ENCODE measurements around the gene GPC2.
"Not testable (repeated sequence)": the region's sequence is repeated elsewhere in the genome, so short reads cannot be mapped to it uniquely, and the experiment has no call there.

GPC2 gene

GRCh38 chr7:100147278-100147677, 29.9 kb downstream of the GPC2 start:
- DNase-seq: no peak

GRCh38 chr7:100146350-100146749, 30.8 kb downstream of the GPC2 start:
- not testable (repeated sequence) for DNase-seq

GRCh38 chr7:100142461-100142860, 34.7 kb downstream of the GPC2 start:
- DNase-seq: no peak

GRCh38 chr7:100141555-100141949, 35.6 kb downstream of the GPC2 start:
- no peak for DNase-seq

- DNase-seq: no peak
Measured at GRCh38 chr7:100137851-100138760, 39.1 kb downstream of the GPC2 start.

- peak; percentile 43 for DNase-seq
Measured at GRCh38 chr7:100132697-100133151, 44.5 kb downstream of the GPC2 start.

- DNase-seq: no peak
Measured at GRCh38 chr7:100132126-100132525, 45.1 kb downstream of the GPC2 start.

GRCh38 chr7:100130608-100131453, 46.4 kb downstream of the GPC2 start:
- DNase-seq: peak; percentile 72

- not testable (repeated sequence) for DNase-seq
Measured at GRCh38 chr7:100130220-100130607, 47.0 kb downstream of the GPC2 start.

- no peak for DNase-seq
Measured at GRCh38 chr7:100128637-100128963, 48.6 kb downstream of the GPC2 start.

- no peak for DNase-seq
Measured at GRCh38 chr7:100127866-100128636, 49.1 kb downstream of the GPC2 start.

- DNase-seq: peak; percentile 87
Measured at GRCh38 chr7:100126931-100127865, 50.0 kb downstream of the GPC2 start, which contains the start of gene MBLAC1. Gene MBLAC1, plus strand, starts transcription at chr7:100126967. Its CDS starts 429 bp downstream, at chr7:100127396.

GRCh38 chr7:100126239-100126930, 50.8 kb downstream of the GPC2 start:
- DNase-seq: no peak

- DNase-seq: no peak
Measured at GRCh38 chr7:100124301-100125230, 52.6 kb downstream of the GPC2 start.

- DNase-seq: no peak
Measured at GRCh38 chr7:100122568-100122967, 54.6 kb downstream of the GPC2 start.

- no peak for DNase-seq
Measured at GRCh38 chr7:100122067-100122466, 55.1 kb downstream of the GPC2 start.

- DNase-seq: no peak
Measured at GRCh38 chr7:100120733-100121036, 56.5 kb downstream of the GPC2 start.

- DNase-seq: peak; percentile 72
Measured at GRCh38 chr7:100119970-100120732, 57.0 kb downstream of the GPC2 start.
